GM21526 (cell line): ENCODE results near the gene CNTNAP5.

ENCODE experiments used
- ATAC-seq: cut with Tn5 transposase; IDR thresholded peaks from one replicate; pipeline ENCODE4 v1.9.1; 2021; ENCODE audit warnings: moderate library complexity; ENCODE audit not compliant: unreplicated experiment, low FRiP score

The CNTNAP5 gene

DNA sequence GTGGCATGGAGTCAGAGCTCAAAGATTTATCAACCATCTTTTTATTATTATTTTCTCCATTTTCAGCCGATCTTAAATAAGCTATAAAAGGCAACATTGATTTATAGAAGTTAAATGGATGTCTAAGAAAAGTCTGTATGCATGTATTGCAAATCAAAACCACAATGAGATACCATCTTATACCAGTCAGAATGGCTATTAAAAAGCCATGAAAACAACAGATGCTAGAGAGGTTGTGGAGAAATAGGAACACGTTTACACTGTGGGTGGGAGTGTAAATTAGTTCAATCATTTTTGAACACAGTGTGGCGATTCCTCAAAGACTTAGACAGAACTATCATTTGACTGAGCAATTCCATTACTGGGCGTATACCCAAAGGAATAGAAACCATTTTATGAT lies 731.0 kb downstream of the CNTNAP5 start:
- ATAC-seq = no peak

DNA sequence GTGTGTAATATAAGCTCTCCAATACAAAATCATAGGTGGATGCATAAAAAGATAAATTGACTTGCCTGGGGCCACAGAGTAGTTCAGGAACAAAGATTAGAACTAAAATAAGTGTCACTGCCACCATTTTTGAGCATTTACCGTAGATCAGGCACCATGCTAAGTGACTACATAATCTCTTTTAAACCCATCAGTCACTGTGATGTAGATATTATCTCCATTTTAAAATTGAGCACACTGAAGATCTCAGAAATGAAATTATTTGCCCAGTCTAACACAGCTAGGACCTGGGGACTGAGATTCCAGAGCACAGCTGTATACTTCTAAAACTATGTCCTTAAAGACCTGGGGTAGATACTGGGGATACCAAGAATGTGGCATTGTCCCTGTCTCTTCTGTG lies 737.3 kb downstream of the CNTNAP5 start:
- no peak for ATAC-seq

DNA sequence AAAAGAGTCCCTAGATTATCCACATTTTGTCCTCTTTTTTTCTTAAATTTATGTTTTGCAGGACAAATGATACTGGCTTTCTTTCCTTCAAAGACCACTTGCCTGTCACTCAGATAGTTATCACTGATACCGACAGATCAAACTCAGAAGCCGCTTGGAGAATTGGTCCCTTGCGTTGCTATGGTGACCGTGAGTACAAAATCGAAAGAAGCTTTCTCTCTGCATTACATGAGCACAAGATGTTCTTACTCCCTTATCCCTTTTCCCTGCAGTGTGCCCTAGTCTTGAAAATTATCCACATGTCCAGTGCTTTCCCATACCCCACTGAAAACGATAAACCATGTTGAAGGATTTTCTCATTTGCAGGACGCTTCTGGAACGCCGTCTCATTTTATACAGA lies 738.5 kb downstream of the CNTNAP5 start:
- ATAC-seq = no peak

DNA sequence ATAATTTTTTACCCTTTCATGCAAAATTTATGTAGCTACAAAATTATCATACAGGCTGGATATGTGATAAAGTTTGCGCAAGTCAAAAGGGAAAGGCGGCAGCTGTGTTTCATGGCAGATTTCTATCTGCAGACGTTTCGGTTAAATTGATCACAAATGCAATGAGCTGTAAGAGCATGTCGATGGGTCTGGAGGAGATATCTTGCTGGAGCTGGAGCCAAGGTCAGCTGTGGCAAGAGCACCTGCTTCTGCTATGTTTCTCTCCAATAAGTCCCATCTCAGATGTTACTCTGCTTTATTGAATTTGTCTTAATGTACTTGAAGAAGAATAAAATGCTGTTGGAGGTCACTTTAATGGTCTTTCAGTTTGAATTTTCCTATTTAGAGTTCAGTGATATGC lies 749.7 kb downstream of the CNTNAP5 start:
- no peak for ATAC-seq

DNA sequence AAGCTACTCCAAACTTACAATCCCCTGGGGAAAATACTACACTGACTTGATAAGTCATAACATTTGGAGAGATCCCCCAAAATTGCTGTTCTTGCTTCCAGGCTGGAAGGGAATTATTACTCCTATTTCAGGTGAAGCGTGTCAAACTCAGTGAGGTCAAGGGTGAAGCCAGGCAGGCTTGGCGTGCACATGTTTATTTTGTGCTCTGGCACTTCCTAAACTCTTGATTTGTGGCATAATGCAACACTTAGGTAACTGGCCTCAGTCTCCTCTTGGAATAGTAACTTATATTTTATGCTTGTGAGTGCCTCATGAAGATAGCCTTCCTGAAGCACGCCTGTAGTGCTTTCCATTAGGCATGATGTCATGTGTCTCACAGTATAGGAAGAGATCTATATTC lies 751.2 kb downstream of the CNTNAP5 start:
- no peak for ATAC-seq

DNA sequence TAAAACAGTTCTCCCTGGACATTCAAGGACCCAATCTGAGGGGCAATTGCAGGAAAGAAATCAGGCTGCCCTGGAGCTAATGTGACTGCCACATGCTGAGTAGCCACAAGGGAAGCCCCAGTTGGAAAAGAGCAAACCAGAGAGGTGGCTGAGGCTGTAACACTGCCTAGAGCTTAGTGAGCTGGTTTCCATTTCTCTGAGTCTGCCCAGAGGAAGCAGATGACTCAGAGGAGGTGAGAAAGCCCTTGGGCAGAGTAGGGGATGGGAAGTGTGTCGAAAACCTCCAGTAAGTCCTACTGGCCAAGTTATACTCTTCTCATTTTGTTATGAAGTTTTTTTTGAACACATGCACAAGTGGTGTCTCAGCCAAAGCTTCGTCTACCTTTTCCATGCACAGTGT lies 753.0 kb downstream of the CNTNAP5 start:
- no peak for ATAC-seq

DNA sequence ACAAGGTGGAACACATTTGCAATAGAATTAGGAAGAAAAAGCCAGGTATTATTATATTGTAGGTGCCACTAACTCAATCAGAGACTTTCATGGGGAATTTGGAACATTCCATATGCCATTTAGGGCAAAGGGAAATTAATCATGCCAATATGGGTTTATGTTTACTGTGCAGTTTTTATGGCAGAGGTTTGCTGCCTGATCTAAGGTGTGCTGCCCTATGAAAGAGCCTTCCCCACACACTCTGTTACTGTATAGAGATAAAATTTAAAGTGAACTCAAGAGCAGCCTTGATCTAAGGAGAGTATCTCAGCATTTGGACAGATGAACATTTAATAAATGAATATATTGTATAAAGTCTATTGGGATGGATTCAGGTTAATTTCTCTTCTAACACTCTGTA lies 771.6 kb downstream of the CNTNAP5 start:
- no peak for ATAC-seq

DNA sequence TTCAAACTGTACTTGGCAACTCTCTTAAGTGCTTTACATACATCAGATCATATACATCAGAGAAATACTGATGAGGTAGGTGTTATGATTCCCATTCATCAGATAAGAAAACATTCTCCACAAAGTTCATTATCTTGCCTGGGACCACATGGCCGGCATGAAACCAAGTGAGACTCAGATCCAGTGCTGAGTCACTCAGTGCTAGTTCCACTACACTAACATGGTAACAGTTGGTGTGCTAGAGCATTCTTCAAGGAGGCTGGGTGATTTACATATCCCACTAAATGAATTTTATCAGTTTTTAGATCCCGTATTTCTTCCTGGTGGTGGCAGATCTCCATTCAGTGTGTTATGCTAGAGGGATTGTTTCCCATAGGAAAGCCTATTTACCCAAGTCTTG lies 772.0 kb downstream of the CNTNAP5 start:
- ATAC-seq = no peak

DNA sequence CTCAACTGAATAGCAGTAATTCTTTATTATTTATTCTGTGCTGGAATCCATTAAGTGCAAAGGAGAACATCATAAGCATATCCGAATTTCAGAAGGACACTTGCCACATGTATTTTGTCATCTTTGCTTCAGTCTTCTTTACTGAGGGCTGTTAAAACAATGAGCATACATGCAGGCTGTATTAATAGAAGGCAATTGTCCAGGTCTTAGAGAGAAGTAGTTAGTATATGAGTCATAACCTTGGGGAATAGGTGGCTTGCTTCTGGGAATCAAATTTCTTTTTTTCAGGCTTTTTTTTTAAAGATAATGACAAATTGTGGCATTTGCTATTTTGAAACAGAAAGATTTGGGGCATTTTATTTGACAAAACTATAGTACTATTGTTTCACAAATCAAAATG lies 773.5 kb downstream of the CNTNAP5 start:
- no peak for ATAC-seq

DNA sequence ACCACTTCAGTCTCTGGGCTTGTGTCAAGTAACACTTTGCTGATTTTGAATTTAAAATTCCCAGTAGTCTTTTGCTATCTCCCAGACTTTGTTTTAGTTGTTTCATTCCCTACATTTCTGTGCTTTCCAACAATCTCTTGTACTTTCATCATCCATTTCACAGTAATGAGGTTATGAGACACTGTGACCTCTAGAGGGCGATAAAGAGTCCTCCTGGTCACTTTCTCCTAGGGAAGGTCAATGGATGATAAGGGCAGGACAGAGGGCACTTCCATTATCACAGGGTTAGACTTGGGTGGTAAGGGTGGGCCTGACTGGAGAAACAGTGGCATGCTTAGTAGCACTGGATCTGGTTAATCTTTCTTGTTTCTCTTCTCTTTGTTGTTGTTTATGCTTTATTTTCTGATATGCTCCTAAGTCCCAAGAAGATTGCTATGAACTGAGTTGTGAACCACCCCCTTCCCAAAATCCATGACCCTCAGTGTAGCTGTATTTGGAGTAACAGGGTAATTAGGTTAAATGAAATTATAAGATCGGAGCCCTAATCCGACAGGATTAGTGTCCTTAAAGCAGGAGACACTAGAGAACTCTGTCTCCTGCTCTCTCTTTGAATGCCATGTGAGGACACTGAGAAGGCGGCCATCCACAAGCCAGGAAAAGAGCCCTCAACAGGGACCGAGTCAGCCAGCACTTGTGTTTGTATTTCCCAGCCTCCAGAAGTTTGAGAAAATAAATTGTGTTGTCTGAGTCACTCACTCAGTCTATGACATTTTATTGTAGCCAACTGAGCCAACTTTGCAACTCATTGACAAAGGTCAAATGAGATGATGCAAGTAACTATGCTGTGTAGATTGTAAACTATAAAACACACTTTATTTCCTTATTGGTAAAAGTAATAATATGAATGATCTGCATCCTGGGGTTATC lies 779.2 kb downstream of the CNTNAP5 start:
- ATAC-seq = peak; percentile 64

DNA sequence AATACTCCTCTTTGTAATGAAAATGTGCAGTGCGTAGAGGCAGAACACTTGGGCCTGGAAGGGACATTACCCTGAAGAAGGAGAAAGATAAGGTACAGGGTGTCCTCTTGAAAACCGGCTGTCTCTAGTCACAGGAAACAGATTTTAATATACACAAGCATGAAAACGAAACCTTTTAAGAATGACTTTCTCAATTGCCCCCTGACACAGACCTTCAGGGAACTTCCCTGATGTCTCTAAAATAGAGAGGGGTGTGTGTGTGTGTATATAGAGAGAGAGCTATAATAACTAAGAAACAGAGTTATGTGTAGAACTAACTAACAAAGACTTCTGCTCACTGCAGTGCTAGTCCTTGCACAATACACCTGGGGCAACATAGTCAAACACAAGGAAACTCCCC lies 780.0 kb downstream of the CNTNAP5 start:
- no peak for ATAC-seq

DNA sequence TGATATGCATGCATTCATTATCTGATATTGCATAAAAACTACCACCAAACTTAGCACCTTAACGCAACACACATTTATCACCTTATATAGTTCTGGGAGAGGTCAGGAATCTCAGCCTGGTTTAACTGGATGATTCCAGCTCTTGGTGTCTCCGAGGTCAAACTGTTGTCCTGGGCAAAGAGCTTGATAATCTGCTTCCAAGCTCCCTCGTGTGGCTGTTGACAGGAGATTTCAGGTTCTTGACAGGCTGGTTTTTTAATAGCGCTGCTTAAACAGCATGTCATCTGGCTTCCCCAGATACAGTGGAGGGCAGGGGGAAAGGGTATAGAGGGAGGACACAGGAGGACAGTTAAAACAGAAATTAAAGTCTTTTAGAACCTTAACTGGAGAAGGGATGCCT lies 785.0 kb downstream of the CNTNAP5 start:
- ATAC-seq = no peak

DNA sequence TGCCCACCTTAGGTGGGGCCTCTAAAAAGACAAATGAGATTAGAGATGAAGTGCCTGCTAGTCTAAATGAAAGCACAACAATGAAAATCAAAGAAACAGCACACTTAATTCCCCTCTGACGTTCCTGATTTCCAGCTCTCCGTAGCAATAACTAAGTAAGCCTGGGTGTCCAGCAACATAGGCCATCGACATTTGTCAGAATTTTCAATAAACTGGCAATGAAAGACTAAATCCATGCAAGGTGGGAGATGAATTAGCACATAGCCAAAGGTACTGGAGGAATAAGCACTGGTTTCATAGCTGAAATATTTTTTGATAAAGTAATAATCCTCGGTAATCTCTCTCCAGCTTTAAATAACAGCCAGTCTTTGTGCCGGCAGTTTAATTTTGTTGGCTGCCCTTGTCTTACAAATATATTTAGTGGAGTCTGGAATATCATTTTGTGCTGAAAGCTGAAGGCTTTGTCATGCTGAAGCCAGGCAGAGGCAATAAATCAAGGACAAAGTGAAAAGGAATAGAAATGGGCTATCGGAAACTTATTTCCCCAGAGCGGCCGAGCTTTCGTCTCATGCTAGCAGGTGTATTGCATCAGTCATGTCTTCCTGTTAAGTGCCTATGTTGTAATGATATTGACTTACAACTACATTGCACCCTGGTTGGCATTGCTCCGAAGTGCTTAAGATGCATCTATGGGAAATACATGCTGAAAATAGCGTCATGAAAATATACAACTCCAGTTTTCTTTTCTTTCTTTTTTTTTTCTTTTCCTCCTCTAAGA lies 790.1 kb downstream of the CNTNAP5 start:
- ATAC-seq = no peak

DNA sequence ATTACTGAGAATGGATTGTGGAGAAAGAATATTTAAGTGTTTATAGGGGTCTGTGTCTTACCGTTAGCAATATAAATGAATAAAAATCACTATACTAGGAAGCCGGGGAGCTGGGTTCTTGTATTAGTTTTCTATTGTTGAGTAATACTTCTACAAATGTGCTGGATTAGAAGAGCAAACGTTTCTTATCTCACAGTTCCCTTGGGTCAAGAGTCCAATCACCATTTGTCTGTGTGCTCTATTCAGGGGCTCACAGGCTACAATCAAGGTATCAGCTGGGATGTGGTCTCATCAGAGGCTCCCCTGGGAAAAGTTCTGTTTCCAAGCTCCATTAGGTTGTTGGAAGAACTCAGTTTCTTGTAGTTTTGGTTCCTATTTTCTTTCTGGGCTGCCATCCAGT lies 790.9 kb downstream of the CNTNAP5 start:
- ATAC-seq = no peak

DNA sequence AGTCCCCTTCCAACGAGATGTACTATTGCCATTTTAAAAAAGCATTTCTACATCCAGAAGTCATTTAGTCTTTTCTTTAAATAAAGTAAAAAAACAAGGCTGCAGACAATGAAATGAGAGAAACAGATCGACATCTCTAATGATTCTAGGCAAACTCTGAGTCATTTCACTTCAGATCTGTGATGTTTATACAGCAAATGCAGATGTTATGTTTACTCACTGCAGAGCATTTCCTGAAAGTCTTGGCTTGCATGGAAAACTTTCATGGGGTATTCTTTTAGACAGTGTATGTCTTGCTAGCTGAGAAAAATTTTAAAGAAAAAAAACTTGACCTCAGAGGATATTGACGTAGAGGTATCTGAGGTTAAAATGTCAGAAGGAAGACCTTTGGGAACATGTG lies 797.4 kb downstream of the CNTNAP5 start:
- ATAC-seq = no peak

DNA sequence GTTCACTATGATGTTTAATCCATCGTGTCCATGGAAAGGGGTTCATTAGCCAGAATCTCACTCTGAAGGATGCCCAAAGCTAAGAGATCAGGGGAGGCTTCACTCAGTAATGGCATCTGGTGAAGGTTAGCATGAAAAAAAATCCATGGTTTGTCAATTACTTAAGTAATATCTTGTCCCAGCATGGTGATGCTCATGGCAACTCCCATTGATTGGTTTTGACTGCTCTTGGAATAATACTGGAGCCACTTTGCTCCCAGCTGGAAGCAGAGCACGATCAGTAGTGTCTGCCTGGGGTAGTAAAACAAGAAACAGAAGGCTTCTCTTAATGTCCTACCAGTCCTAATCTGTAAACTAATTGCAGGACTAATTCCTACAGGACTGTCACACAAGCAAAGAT lies 799.4 kb downstream of the CNTNAP5 start:
- ATAC-seq = no peak

DNA sequence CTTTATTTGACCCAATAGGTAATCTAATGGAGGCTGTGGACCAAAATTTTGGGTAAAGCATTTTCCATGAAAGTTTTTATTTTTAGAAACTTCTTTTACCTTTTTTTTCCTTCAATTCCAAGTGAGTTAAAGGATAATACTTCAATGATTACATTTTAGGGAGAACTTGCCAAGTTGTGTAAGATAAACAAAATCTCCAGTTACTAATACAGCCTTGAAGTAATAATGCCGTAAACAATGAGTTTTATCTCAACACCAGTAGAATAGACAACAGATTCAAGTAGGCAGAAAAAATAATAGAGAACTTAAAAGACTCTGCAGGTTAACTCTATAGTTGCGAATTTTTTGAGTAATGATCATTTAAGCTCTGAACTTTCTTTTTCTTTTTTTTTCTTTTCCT lies 807.4 kb downstream of the CNTNAP5 start:
- ATAC-seq = no peak

DNA sequence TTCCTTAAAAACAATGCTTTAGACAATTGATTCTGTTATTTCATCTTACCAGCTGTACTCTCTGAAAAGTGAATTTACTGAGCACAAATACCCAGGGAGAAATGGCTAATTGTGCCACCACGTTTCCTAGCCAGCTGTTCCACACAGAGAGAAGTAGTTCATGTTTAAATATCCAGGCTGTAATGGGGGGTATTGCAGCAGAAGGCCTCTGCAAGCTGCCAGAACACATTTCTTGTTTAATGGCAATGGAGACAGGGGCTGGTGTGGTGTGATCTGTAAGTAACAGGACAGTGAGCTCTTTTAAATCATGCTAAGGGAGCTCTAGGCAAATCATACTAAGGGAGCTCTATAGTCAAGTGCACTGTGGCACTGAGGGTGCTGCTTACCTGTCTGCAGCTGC lies 809.2 kb downstream of the CNTNAP5 start:
- no peak for ATAC-seq

DNA sequence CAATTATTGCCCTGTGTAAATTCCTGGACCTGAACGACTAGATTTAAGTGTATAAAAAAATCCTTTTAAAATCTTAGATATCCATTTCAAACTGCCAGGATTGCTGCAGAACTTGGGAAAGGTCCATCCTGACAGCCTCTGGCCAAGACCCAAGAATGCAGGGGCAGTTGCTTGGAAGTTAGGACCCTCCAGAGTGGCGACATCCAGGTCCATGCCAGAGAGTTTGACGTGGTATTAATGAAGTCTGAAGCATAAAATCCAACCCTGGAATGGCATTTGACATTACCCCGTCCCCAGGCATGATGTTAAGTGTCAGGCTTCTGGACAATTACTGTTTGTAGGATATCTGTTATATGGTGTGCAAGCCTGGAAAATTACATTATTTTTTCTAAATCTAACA lies 810.2 kb downstream of the CNTNAP5 start:
- no peak for ATAC-seq

DNA sequence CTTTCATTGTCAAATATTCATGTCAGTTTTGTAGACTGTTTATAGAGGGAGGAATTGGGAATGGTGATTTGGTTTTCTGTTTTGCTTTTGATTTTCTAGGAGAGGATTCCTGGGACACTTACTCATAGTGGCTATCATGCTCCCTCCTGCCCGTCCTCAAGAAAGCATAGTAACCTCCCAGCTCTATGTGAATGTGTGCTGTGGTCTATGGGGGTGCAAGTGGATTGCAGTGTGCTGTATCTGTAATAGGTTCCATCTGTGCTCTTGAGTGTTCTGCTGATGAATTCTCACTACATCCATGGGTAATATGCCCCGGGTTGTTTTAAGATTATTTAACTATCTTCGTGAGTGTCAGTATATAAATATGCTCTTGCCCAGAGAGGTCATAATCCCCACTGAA lies 811.3 kb downstream of the CNTNAP5 start:
- ATAC-seq = no peak

DNA sequence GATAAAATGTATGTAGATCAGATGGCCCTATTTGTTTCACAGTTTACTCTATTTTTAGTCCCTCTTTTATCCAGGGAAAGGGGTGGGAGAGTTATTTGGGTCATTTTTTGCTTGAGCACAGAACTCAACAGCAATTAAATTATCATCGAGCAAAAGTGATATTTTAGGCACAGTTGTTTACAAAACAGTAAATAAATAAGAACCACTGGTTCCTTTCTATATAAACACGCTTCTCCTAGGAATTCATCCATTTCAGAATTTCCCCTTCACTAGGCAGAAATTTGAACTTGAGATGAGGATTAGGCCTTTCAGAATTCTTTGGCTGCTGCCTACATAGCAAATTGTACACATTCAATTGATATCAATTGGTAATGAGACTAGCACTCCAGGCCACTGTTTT lies 812.4 kb downstream of the CNTNAP5 start:
- ATAC-seq = no peak

DNA sequence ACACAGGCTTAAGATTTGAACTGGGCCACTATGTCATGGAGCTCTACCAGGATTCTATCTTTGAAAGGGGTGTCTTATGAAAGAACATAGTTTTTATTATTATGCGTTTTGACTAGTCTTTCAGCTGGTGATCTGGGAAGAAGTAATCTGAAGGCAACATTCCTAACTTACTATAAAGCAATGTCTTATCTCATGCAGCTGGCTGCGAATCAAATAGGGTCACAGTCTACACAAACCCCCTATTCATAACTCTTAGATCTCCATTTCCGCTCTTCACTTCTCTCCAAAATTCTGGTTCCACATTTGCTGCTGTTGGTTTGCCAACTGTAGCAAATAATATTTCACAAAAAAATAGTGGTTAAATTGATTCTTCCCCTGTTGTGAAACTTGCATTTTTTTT lies 813.3 kb downstream of the CNTNAP5 start:
- no peak for ATAC-seq
